ENCODE results near the gene ZDHHC7. TPM values are rescaled to one million over a fixed set of nuclear protein-coding genes. Genes with fewer than 3 reads are reported as not detected.

Gene ZDHHC7
- total RNA-seq, 1 donor from 2014 or later = 59.2 TPM

DNA sequence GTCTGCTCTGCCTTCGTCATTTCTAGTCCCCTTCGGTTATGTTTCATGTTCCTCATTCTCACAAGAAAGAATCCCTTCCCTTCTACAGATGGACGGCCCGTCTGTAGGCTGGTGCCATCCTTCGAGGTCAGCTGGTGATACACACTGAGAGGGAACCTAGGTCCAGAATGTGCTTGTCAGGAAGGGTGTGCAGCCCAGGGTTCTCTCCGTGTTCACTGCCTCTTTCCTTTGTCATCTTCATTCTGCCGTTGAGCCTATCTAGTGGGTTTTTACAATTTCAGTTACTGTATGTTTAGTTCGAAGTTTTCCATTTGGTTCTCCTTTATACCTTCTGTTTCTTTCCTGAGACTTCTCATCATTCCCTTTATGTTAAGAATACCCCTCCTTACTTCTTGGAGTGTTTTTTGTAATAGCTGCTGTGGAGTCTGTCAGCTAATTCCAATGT is 35.2 kb upstream of the ZDHHC7 start:
- FAIRE-seq = no peak
- Histone ChIP-seq H3K79me2 (ENCODE audit: insufficient read depth, low read length) (no peaks in the 10 kb centered on the region), H3K27me3 (ENCODE audit: insufficient read depth, low read length) (peaks cover 17% of the 10 kb centered on the region), H2AFZ (ENCODE audit: low read depth, low read length) (no peak overlapping the region), H3K4me2 (ENCODE audit: low read length) (no peak overlapping the region), H3K36me3 (ENCODE audit: insufficient read depth, low read length) (no peaks in the 10 kb centered on the region), H3K9ac (ENCODE audit: low read length) (no peak overlapping the region), H3K4me1 (ENCODE audit: insufficient read depth, low read length) (peaks cover 7% of the 10 kb centered on the region), H4K20me1 (ENCODE audit: insufficient read depth, low read length) (peaks cover 32% of the 10 kb centered on the region), H3K4me3 (ENCODE audit: insufficient read depth, low read depth, low read length) (no peak overlapping the region), H3K27ac (ENCODE audit: low read depth, low read length) (no peak overlapping the region), H3K9me3 (ENCODE audit: insufficient read depth, low read depth, low read length) (no peaks in the 10 kb centered on the region)
- DNase-seq (ENCODE audit: low read depth) = no peak
- Mint-ChIP-seq H3K27ac (ENCODE audit: unreplicated experiment) (no peak overlapping the region), H3K36me3 (ENCODE audit: low read depth, unreplicated experiment) (peaks cover 5% of the 10 kb centered on the region), H3K4me3 (ENCODE audit: unreplicated experiment) (no peak overlapping the region), H3K4me1 (ENCODE audit: low read depth, unreplicated experiment) (peaks cover 5% of the 10 kb centered on the region), H3K9me3 (ENCODE audit: unreplicated experiment) (peaks cover 2% of the 10 kb centered on the region), H3K27me3 (ENCODE audit: low read depth, unreplicated experiment) (peaks cover 12% of the 10 kb centered on the region)
- TF ChIP-seq, protein P1, sequence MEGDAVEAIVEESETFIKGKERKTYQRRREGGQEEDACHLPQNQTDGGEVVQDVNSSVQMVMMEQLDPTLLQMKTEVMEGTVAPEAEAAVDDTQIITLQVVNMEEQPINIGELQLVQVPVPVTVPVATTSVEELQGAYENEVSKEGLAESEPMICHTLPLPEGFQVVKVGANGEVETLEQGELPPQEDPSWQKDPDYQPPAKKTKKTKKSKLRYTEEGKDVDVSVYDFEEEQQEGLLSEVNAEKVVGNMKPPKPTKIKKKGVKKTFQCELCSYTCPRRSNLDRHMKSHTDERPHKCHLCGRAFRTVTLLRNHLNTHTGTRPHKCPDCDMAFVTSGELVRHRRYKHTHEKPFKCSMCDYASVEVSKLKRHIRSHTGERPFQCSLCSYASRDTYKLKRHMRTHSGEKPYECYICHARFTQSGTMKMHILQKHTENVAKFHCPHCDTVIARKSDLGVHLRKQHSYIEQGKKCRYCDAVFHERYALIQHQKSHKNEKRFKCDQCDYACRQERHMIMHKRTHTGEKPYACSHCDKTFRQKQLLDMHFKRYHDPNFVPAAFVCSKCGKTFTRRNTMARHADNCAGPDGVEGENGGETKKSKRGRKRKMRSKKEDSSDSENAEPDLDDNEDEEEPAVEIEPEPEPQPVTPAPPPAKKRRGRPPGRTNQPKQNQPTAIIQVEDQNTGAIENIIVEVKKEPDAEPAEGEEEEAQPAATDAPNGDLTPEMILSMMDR (IDR thresholded peaks at IDR 0.05; ENCODE audit: insufficient read depth, low read depth, low read length) = no peak
- TF ChIP-seq EZH2 (IDR thresholded peaks at IDR 0.05; ENCODE audit: insufficient read depth, low read length) = no peak

DNA sequence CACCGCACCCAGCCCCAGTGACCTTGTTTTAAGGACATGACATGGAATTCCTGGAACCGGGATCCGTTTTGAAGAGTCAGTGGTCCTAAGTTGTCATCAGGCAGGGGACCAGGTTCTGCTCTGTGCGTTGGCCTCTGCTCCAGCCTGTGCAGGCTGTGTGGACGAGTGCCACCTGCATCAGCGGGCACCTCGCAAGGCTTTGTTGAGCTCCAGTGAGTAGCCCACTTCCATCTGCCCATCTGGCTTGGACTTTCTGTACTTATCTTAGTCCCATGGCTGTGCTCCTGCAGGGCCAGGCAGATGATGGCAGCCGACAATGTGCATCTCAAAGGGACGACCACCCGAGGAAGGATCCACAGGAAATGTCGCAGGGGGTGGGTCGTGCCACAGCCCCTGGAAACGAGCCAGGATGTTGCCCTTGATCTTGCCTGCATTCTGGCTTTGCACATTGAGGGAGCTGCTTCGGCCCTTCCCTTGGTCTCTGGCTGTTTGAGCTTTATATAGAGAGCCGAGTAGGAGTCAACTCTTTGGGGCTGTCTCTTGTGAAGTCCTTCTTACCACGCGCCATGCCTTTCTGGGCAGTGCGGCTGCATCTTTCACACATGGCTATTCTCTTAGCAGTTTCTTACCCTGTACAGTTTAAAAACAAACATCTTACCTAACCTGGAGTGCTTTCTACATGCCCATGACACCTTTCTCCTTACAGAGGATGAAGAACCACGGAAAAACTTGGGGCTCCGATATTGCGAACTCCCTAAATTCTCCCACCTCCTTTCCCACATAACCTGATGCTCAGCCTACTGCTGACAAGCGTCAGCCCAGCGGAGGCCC is 34.5 kb upstream of the ZDHHC7 start:
- Mint-ChIP-seq H3K27me3 (ENCODE audit: low read depth, unreplicated experiment) (peaks cover 14% of the 10 kb centered on the region), H3K4me1 (ENCODE audit: low read depth, unreplicated experiment) (peaks cover 5% of the 10 kb centered on the region), H3K36me3 (ENCODE audit: low read depth, unreplicated experiment) (peaks cover 5% of the 10 kb centered on the region), H3K9me3 (ENCODE audit: unreplicated experiment) (no peaks in the 10 kb centered on the region), H3K4me3 (ENCODE audit: unreplicated experiment) (no peak overlapping the region), H3K27ac (ENCODE audit: unreplicated experiment) (no peak overlapping the region)
- Histone ChIP-seq H4K20me1 (ENCODE audit: insufficient read depth, low read length) (peaks cover 32% of the 10 kb centered on the region), H3K4me1 (ENCODE audit: insufficient read depth, low read length) (peaks cover 4% of the 10 kb centered on the region), H3K36me3 (ENCODE audit: insufficient read depth, low read length) (no peaks in the 10 kb centered on the region), H3K9me3 (ENCODE audit: insufficient read depth, low read depth, low read length) (no peaks in the 10 kb centered on the region), H3K4me2 (ENCODE audit: low read length) (no peak overlapping the region), H3K79me2 (ENCODE audit: insufficient read depth, low read length) (no peaks in the 10 kb centered on the region), H3K27me3 (ENCODE audit: insufficient read depth, low read length) (peaks cover 23% of the 10 kb centered on the region), H3K27ac (ENCODE audit: low read depth, low read length) (no peak overlapping the region), H3K9ac (ENCODE audit: low read length) (no peak overlapping the region), H2AFZ (ENCODE audit: low read depth, low read length) (no peak overlapping the region), H3K4me3 (ENCODE audit: insufficient read depth, low read depth, low read length) (no peak overlapping the region)
- TF ChIP-seq EZH2 (IDR thresholded peaks at IDR 0.05; ENCODE audit: insufficient read depth, low read length) = no peak
- TF ChIP-seq, protein P1 (IDR thresholded peaks at IDR 0.05; ENCODE audit: insufficient read depth, low read depth, low read length) = no peak
- DNase-seq (ENCODE audit: low read depth) (no peak), FAIRE-seq (no peak)

- Histone ChIP-seq H3K27me3 (ENCODE audit: insufficient read depth, low read length) (peaks cover 24% of the 10 kb centered on the region), H3K4me2 (ENCODE audit: low read length) (no peak overlapping the region), H3K4me1 (ENCODE audit: insufficient read depth, low read length) (no peaks in the 10 kb centered on the region), H3K27ac (ENCODE audit: low read depth, low read length) (no peak overlapping the region), H3K9ac (ENCODE audit: low read length) (no peak overlapping the region), H3K36me3 (ENCODE audit: insufficient read depth, low read length) (no peaks in the 10 kb centered on the region), H4K20me1 (ENCODE audit: insufficient read depth, low read length) (peaks cover 30% of the 10 kb centered on the region), H3K9me3 (ENCODE audit: insufficient read depth, low read depth, low read length) (no peaks in the 10 kb centered on the region), H2AFZ (ENCODE audit: low read depth, low read length) (no peak overlapping the region), H3K79me2 (ENCODE audit: insufficient read depth, low read length) (no peaks in the 10 kb centered on the region), H3K4me3 (ENCODE audit: insufficient read depth, low read depth, low read length) (no peak overlapping the region)
- DNase-seq (ENCODE audit: low read depth) (no peak), FAIRE-seq (no peak)
- H3K4me3 Mint-ChIP-seq (ENCODE audit: unreplicated experiment) = no peak overlapping the region
- H3K9me3 Mint-ChIP-seq (ENCODE audit: unreplicated experiment) = no peaks in the 10 kb centered on the region
- no peak overlapping the region for H3K27ac Mint-ChIP-seq (ENCODE audit: unreplicated experiment)
- no peaks in the 10 kb centered on the region for H3K4me1 Mint-ChIP-seq (ENCODE audit: low read depth, unreplicated experiment)
- TF ChIP-seq, protein P1 (IDR thresholded peaks at IDR 0.05; ENCODE audit: insufficient read depth, low read depth, low read length) = no peak
- no peak for TF ChIP-seq EZH2 (IDR thresholded peaks at IDR 0.05; ENCODE audit: insufficient read depth, low read length)
- peaks cover 1% of the 10 kb centered on the region for H3K36me3 Mint-ChIP-seq (ENCODE audit: low read depth, unreplicated experiment)
- peaks cover 19% of the 10 kb centered on the region for H3K27me3 Mint-ChIP-seq (ENCODE audit: low read depth, unreplicated experiment)
Measured at GRCh38 chr16:85045077-85045476, 33.7 kb upstream of the ZDHHC7 start.

All from astrocyte (in vitro differentiated cells and primary cell).